Fibroblast of skin of right biceps (primary cell): Measurements from ENCODE around the gene RNH1.

Experiments used
- DNase-seq: peaks from one replicate; pipeline ENCODE4 v3.0.0-alpha.2; 2013

RNH1 gene

GRCh38 chr11:536841-537621, 30.0 kb upstream of the RNH1 start, which contains the start of gene LRRC56:
Gene LRRC56, plus strand, starts transcription at chr11:537527. Its CDS starts 3,158 bp downstream, at chr11:540685.
- DNase-seq: peak; percentile 82

- peak; percentile 94 for DNase-seq
Measured at GRCh38 chr11:535519-536454, 28.7 kb upstream of the RNH1 start, which contains the start of gene HRAS. Gene HRAS, minus strand, starts transcription at chr11:535576.

GRCh38 chr11:535210-535518, 28.1 kb upstream of the RNH1 start:
- DNase-seq: no peak

- no peak for DNase-seq
Measured at GRCh38 chr11:534396-535209, 27.6 kb upstream of the RNH1 start.

GRCh38 chr11:533586-534395, 26.7 kb upstream of the RNH1 start:
- no peak for DNase-seq

- no peak for DNase-seq
Measured at GRCh38 chr11:532986-533585, 26.0 kb upstream of the RNH1 start.

- DNase-seq: no peak
Measured at GRCh38 chr11:532527-532985, 25.5 kb upstream of the RNH1 start.

- DNase-seq: no peak
Measured at GRCh38 chr11:531919-532526, 25.0 kb upstream of the RNH1 start.

- DNase-seq: no peak
Measured at GRCh38 chr11:530960-531831, 24.2 kb upstream of the RNH1 start.

GRCh38 chr11:529728-530411, 22.8 kb upstream of the RNH1 start:
- no peak for DNase-seq

- no peak for DNase-seq
Measured at GRCh38 chr11:528815-529727, 22.0 kb upstream of the RNH1 start.

GRCh38 chr11:528166-528814, 21.2 kb upstream of the RNH1 start:
- no peak for DNase-seq

GRCh38 chr11:526192-526591, 19.1 kb upstream of the RNH1 start:
- no peak for DNase-seq

- DNase-seq: no peak
Measured at GRCh38 chr11:521177-521688, 14.2 kb upstream of the RNH1 start.

GRCh38 chr11:520428-521176, 13.6 kb upstream of the RNH1 start:
- DNase-seq: no peak

GRCh38 chr11:518463-519202, 11.6 kb upstream of the RNH1 start:
- peak; percentile 94 for DNase-seq
